Liver (tissue), 9 donors: Measurements from ENCODE around the gene TUSC2. TPM values are rescaled to one million over a fixed set of nuclear protein-coding genes. Genes with fewer than 3 reads are reported as not detected.

Source experiments
- DNase-seq: peaks from one replicate; pipeline ENCODE4 v3.0.0-alpha.2; 2017; ENCODE audit warnings: low spot score
- H3K27ac ChIP-seq, 2 donors: one replicate each; pipeline ENCODE4 v1.7.0; 2013; ENCODE audit warnings: inconsistent platforms in 2 of 2, low read length in 2 of 2, control low read depth in 1 of 2, low read depth in 1 of 2, mild to moderate bottlenecking in 1 of 2
- H3K27me3 ChIP-seq, 4 donors: one replicate each; pipeline versions ENCODE4 v1.6.1 to v1.7.0; 2013; ENCODE audit warnings: low read length in 3 of 4, inconsistent platforms in 1 of 4, mild to moderate bottlenecking in 1 of 4, moderate library complexity in 1 of 4; ENCODE audit not compliant: control insufficient read depth in 4 of 4, insufficient read depth in 4 of 4
- H3K36me3 ChIP-seq, 4 donors: one replicate each; pipeline versions ENCODE4 v1.6.1 to v1.7.0; 2013; ENCODE audit warnings: low read length in 3 of 4, mild to moderate bottlenecking in 3 of 4, low read depth in 1 of 4, moderate library complexity in 1 of 4; ENCODE audit not compliant: control insufficient read depth in 4 of 4, insufficient read depth in 3 of 4
- H3K4me1 ChIP-seq, 4 donors: one replicate each; pipeline versions ENCODE4 v1.6.1 to v1.7.0; 2013; ENCODE audit warnings: low read length in 3 of 4, mild to moderate bottlenecking in 3 of 4, moderate library complexity in 1 of 4; ENCODE audit not compliant: control insufficient read depth in 4 of 4, insufficient read depth in 4 of 4
- H3K4me3 ChIP-seq, 3 donors: one replicate each; pipeline versions ENCODE4 v1.6.1 to v1.7.0; 2013; ENCODE audit warnings: low read length in 3 of 3, control low read depth in 1 of 3, low read depth in 1 of 3, mild to moderate bottlenecking in 1 of 3
- H3K9ac ChIP-seq, 2 donors: one replicate each; pipeline ENCODE4 v1.7.0; 2013; ENCODE audit warnings: low read length in 2 of 2, mild to moderate bottlenecking in 2 of 2, moderate library complexity in 2 of 2, control low read depth in 1 of 2, low read depth in 1 of 2
- H3K9me3 ChIP-seq, 4 donors: one replicate each; pipeline versions ENCODE4 v1.6.1 to v1.7.0; 2013; ENCODE audit warnings: low read length in 3 of 4; ENCODE audit not compliant: control insufficient read depth in 4 of 4
- EGR1 ChIP-seq, 2 donors: IDR thresholded peaks; 2 replicates each; pipeline ENCODE4 v1.6.1; 2016 to 2018; ENCODE audit warnings: antibody characterized with exemption in 2 of 2, low read depth in 2 of 2
- FOXA1 ChIP-seq: IDR thresholded peaks from 2 replicates; pipeline ENCODE4 v1.6.1; 2016; ENCODE audit warnings: antibody characterized with exemption
- FOXA2 ChIP-seq: IDR thresholded peaks from 2 replicates; pipeline ENCODE4 v1.6.1; 2016; ENCODE audit warnings: antibody characterized with exemption
- GABPA ChIP-seq, 2 donors: IDR thresholded peaks in 1 of 2; conservative IDR thresholded peaks in 1 of 2; 2 replicates each; pipeline ENCODE4 v1.6.1; 2016; ENCODE audit warnings: antibody characterized with exemption in 2 of 2, mild to moderate bottlenecking in 1 of 2, moderate library complexity in 1 of 2
- HNF4A ChIP-seq, 2 donors: conservative IDR thresholded peaks; 2 replicates each; pipeline ENCODE4 v1.6.1; 2016; ENCODE audit warnings: antibody characterized with exemption in 2 of 2, mild to moderate bottlenecking in 2 of 2
- JUND ChIP-seq, 2 donors: IDR thresholded peaks; 2 replicates each; pipeline ENCODE4 v1.6.1; 2016; ENCODE audit warnings: antibody characterized with exemption in 2 of 2
- MAX ChIP-seq: IDR thresholded peaks from 2 replicates; pipeline ENCODE4 v1.6.1; 2016; ENCODE audit warnings: antibody characterized with exemption
- NR2F2 ChIP-seq: IDR thresholded peaks from 2 replicates; pipeline ENCODE4 v1.6.1; 2016; ENCODE audit warnings: antibody characterized with exemption
- RAD21 ChIP-seq, 2 donors: IDR thresholded peaks; 2 replicates each; pipeline ENCODE4 v1.6.1; 2016; ENCODE audit warnings: antibody characterized with exemption in 2 of 2, mild to moderate bottlenecking in 2 of 2
- REST ChIP-seq: IDR thresholded peaks from 2 replicates; pipeline ENCODE4 v1.6.1; 2016; ENCODE audit warnings: antibody characterized with exemption, mild to moderate bottlenecking
- RXRA ChIP-seq, 2 donors: IDR thresholded peaks; 2 replicates each; pipeline ENCODE4 v1.6.1; 2017 to 2018; ENCODE audit warnings: antibody characterized with exemption in 2 of 2, mild to moderate bottlenecking in 1 of 2
- SP1 ChIP-seq: IDR thresholded peaks from 2 replicates; pipeline ENCODE4 v1.6.1; 2018; ENCODE audit warnings: antibody characterized with exemption, mild to moderate bottlenecking
- TAF1 ChIP-seq: conservative IDR thresholded peaks from 2 replicates; pipeline ENCODE4 v1.6.1; 2016; ENCODE audit warnings: antibody characterized with exemption, mild to moderate bottlenecking
- YY1 ChIP-seq: IDR thresholded peaks from 2 replicates; pipeline ENCODE4 v1.6.1; 2016; ENCODE audit warnings: antibody characterized with exemption, mild to moderate bottlenecking
- WGBS: extraction: QIAGEN DNeasy Blood & Tissue Kit; methylation state at CpG from one replicate; pipeline ENCODE4 v1.1.7; 2013; 5-methylcytosine and 5-hydroxymethylcytosine counted together
- polyA plus RNA-seq, 2 donors: library from polyadenylated mRNA; stranded (reverse) in 1 of 2; unstranded in 1 of 2; fragments of 200-250 nt in 1 of 2; fragments of >200 nt in 1 of 2; fragmentation: Nextera tagmentation in 1 of 2; extraction: Ambion mirVana in 1 of 2; gene quantifications; one replicate each; pipeline versions ENCODE4 v1.2.1 to v1.2.3, GENCODE V29; 2013 to 2015
- total RNA-seq, 2 donors: library from RNA; depleted of rRNA; stranded (reverse); fragments of >200 nt; gene quantifications; one replicate each; pipeline ENCODE4 v1.2.3, GENCODE V29; 2014
- donor health status: healthy.
- donor health status: healthy.
- donor health status: healthy.
- donor health status: healthy.
- donor health status: healthy.

TUSC2 gene
- total and polyA plus RNA-seq, 4 donors = 12.7 to 37.7 (median 21.7) TPM

GRCh38 chr3:50295553-50296431 lies 32.2 kb downstream of the TUSC2 start:
- H3K4me1 ChIP-seq = peaks cover 10 to 44% (median 35%) of the 10 kb centered on the region in 4 donors
- no peaks in the 10 kb centered on the region for H3K9me3 ChIP-seq
- no peaks in the 10 kb centered on the region for H3K27me3 ChIP-seq
- H3K9ac ChIP-seq = no peak overlapping the region
- no peak overlapping the region for H3K27ac ChIP-seq
- TF ChIP-seq TAF1 (no peak), HNF4A (conservative IDR thresholded peaks at IDR 0.05) (no peak), YY1 (no peak), RAD21 (IDR thresholded peaks at IDR 0.05) (no peak), SP1 (no peak), JUND (IDR thresholded peaks at IDR 0.05) (no peak), REST (no peak), NR2F2 (no peak), FOXA1 (no peak), RXRA (IDR thresholded peaks at IDR 0.05) (no peak), MAX (no peak), GABPA (IDR thresholded peaks at IDR 0.05 in 1 of 2, conservative IDR thresholded peaks at IDR 0.05 in 1 of 2) (no peak), FOXA2 (no peak), EGR1 (IDR thresholded peaks at IDR 0.05; ENCODE audit: low read depth in 2 of 2) (no peak)
- no peak for DNase-seq
- H3K36me3 ChIP-seq = peaks cover 0 to 3% (median 0%) of the 10 kb centered on the region in 4 donors
- no peak overlapping the region for H3K4me3 ChIP-seq
- WGBS = 93% methylated on average over 8 of the region's 8 CpGs

- peaks cover 10 to 40% (median 28%) of the 10 kb centered on the region in 4 donors for H3K4me1 ChIP-seq
- no peak overlapping the region for H3K27ac ChIP-seq
These were observed 33.3 kb downstream of the TUSC2 start for GRCh38 chr3:50294492-50295403.

More at GRCh38 chr3:50294492-50295403, 33.3 kb downstream of the TUSC2 start:
- Histone ChIP-seq H3K9me3 (no peaks in the 10 kb centered on the region), H3K9ac (no peak overlapping the region), H3K4me3 (no peak overlapping the region), H3K27me3 (no peaks in the 10 kb centered on the region), H3K36me3 (peaks cover 2 to 7% (median 2%) of the 10 kb centered on the region in 4 donors)
- DNase-seq = no peak
- peak; percentile 16 to 22 for TF ChIP-seq HNF4A (conservative IDR thresholded peaks at IDR 0.05)
- no peak for TF ChIP-seq JUND (IDR thresholded peaks at IDR 0.05)
- 91% methylated on average over 22 of the region's 22 CpGs for WGBS
